SK-N-SH treated with all-trans-retinoic acid at 6 μM for 48 hours (cell line): ENCODE results near the gene CPSF7.

Experiments
- ATAC-seq: fragments of 200-7000 bp; cut with Tn5 transposase; 3 replicates; pipeline ENCODE4 v1.9.1; 2020; ENCODE audit warnings: mild to moderate bottlenecking, moderate library complexity
- ARNTL ChIP-seq: fragments of 450-650 bp; formaldehyde crosslinking; IDR thresholded peaks from 2 replicates; pipeline ENCODE4 v1.5.0; 2020; ENCODE audit warnings: low read depth, mild to moderate bottlenecking, moderate library complexity, borderline replicate concordance
- BACH2 ChIP-seq: fragments of 250-450 bp; sonication (Bioruptor Pico); IDR thresholded peaks from 2 replicates; pipeline ENCODE4 v1.9.0; 2021; ENCODE audit warnings: mild to moderate bottlenecking, borderline replicate concordance
- CREB5 ChIP-seq: fragments of 250-450 bp; sonication (Bioruptor Pico); IDR thresholded peaks from 2 replicates; pipeline ENCODE4 v1.5.1; 2020; ENCODE audit warnings: low read depth, mild to moderate bottlenecking, moderate library complexity
- CSDC2 ChIP-seq: fragments of 250-450 bp; sonication (Bioruptor Pico); IDR thresholded peaks from 2 replicates; pipeline ENCODE4 v1.5.0; 2020; ENCODE audit warnings: mild to moderate bottlenecking, moderate library complexity
- ESRRG ChIP-seq: fragments of 250-450 bp; sonication (Bioruptor Pico); IDR thresholded peaks from 2 replicates; pipeline ENCODE4 v1.6.1; 2021; ENCODE audit warnings: mild to moderate bottlenecking
- ISL1 ChIP-seq: fragments of 250-450 bp; sonication (Bioruptor Pico); IDR thresholded peaks from 2 replicates; pipeline ENCODE4 v2.1.2; 2022; ENCODE audit warnings: mild to moderate bottlenecking, moderate library complexity
- PPARA ChIP-seq: fragments of 250-450 bp; sonication (Bioruptor Pico); IDR thresholded peaks from 2 replicates; pipeline ENCODE4 v1.5.0; 2020; ENCODE audit warnings: mild to moderate bottlenecking, borderline replicate concordance
- RARB ChIP-seq: fragments of 250-450 bp; sonication (Bioruptor Pico); IDR thresholded peaks from 2 replicates; pipeline ENCODE4 v1.8.0; 2021; ENCODE audit warnings: mild to moderate bottlenecking, moderate library complexity
- SNAI2 ChIP-seq: fragments of 250-450 bp; sonication (Bioruptor Pico); IDR thresholded peaks from 2 replicates; pipeline ENCODE4 v1.5.0; 2020; ENCODE audit warnings: mild to moderate bottlenecking, moderate library complexity
- TOX ChIP-seq: fragments of 250-450 bp; sonication (Bioruptor Pico); IDR thresholded peaks from 2 replicates; pipeline ENCODE4 v1.8.0; 2021; ENCODE audit warnings: mild to moderate bottlenecking, moderate library complexity, borderline replicate concordance
- TSHZ2 ChIP-seq: fragments of 250-450 bp; sonication (Bioruptor Pico); IDR thresholded peaks from 2 replicates; pipeline ENCODE4 v1.5.0; 2020; ENCODE audit warnings: mild to moderate bottlenecking, moderate library complexity
- ZC3H10 ChIP-seq: fragments of 250-450 bp; sonication (Bioruptor Pico); IDR thresholded peaks from 2 replicates; pipeline ENCODE4 v1.5.1; 2021; ENCODE audit warnings: mild to moderate bottlenecking, moderate library complexity
- ZFP30 ChIP-seq: fragments of 450-650 bp; formaldehyde crosslinking; IDR thresholded peaks from 2 replicates; pipeline ENCODE4 v1.5.0; 2022; ENCODE audit warnings: mild to moderate bottlenecking, moderate library complexity
- ZNF565 ChIP-seq: fragments of 450-650 bp; formaldehyde crosslinking; conservative IDR thresholded peaks from 2 replicates; pipeline ENCODE4 v1.5.0; 2020; ENCODE audit warnings: low read depth, mild to moderate bottlenecking, moderate library complexity
- ZNF70 ChIP-seq: fragments of 450-650 bp; formaldehyde crosslinking; IDR thresholded peaks from 2 replicates; pipeline ENCODE4 v1.5.0; 2020; ENCODE audit warnings: mild to moderate bottlenecking, moderate library complexity
- TF ChIP-seq, protein P1 (sequence below): fragments of 250-450 bp; sonication (Bioruptor Pico); IDR thresholded peaks from 2 replicates; pipeline ENCODE4 v1.8.0; 2021; ENCODE audit warnings: low read depth, mild to moderate bottlenecking, moderate library complexity, borderline replicate concordance
- TF ChIP-seq, protein P2 (sequence below): fragments of 250-450 bp; sonication (Bioruptor Pico); IDR thresholded peaks from 2 replicates; pipeline ENCODE4 v1.8.0; 2020; ENCODE audit warnings: mild to moderate bottlenecking, moderate library complexity, borderline replicate concordance

The CPSF7 gene

GRCh38 chr11:61452825-61453224 is 23.1 kb upstream of the CPSF7 start:
- TF ChIP-seq ZFP30 (CRISPR knock-in tag) (no peak), ARNTL (no peak), TOX (no peak), ESRRG (no peak), ZNF70 (CRISPR knock-in tag) (no peak), BACH2 (CRISPR knock-in tag) (no peak), SNAI2 (CRISPR knock-in tag) (no peak), CREB5 (CRISPR knock-in tag) (no peak), RARB (CRISPR knock-in tag) (no peak), ISL1 (CRISPR knock-in tag) (no peak)
- TF ChIP-seq, protein P1, sequence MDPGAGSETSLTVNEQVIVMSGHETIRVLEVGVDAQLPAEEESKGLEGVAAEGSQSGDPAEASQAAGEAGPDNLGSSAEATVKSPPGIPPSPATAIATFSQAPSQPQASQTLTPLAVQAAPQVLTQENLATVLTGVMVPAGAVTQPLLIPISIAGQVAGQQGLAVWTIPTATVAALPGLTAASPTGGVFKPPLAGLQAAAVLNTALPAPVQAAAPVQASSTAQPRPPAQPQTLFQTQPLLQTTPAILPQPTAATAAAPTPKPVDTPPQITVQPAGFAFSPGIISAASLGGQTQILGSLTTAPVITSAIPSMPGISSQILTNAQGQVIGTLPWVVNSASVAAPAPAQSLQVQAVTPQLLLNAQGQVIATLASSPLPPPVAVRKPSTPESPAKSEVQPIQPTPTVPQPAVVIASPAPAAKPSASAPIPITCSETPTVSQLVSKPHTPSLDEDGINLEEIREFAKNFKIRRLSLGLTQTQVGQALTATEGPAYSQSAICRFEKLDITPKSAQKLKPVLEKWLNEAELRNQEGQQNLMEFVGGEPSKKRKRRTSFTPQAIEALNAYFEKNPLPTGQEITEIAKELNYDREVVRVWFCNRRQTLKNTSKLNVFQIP (CRISPR knock-in tag): no peak
- TF ChIP-seq, protein P2, sequence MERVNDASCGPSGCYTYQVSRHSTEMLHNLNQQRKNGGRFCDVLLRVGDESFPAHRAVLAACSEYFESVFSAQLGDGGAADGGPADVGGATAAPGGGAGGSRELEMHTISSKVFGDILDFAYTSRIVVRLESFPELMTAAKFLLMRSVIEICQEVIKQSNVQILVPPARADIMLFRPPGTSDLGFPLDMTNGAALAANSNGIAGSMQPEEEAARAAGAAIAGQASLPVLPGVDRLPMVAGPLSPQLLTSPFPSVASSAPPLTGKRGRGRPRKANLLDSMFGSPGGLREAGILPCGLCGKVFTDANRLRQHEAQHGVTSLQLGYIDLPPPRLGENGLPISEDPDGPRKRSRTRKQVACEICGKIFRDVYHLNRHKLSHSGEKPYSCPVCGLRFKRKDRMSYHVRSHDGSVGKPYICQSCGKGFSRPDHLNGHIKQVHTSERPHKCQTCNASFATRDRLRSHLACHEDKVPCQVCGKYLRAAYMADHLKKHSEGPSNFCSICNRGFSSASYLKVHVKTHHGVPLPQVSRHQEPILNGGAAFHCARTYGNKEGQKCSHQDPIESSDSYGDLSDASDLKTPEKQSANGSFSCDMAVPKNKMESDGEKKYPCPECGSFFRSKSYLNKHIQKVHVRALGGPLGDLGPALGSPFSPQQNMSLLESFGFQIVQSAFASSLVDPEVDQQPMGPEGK (CRISPR knock-in tag): no peak
- no peak for ATAC-seq

DNA sequence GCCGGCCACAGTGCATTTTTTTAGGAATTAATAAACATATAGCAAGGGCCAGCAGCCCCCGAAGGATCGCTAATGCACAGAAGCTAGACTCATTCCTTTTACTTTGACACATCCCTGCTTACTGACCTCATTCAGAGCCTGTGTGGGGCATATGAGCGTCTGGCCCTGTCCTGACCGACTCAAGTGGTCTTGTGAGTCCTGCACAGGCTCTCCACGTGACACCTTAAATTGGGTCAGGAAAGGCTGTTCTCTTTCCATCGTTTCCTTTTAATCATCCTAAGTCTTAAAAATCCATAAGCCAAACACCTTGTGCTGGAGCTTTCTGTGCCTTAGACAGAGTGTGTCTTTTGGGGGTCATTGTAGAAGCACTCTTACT is 18.8 kb upstream of the CPSF7 start:
- no peak for TF ChIP-seq PPARA (CRISPR knock-in tag)
- TF ChIP-seq ZFP30 (CRISPR knock-in tag): no peak
- TF ChIP-seq TSHZ2 (CRISPR knock-in tag): no peak
- TF ChIP-seq ZC3H10 (CRISPR knock-in tag): no peak
- no peak for TF ChIP-seq ARNTL
- TF ChIP-seq, protein P2 (CRISPR knock-in tag): no peak
- TF ChIP-seq ZNF565 (CRISPR knock-in tag): no peak
- TF ChIP-seq, protein P1 (CRISPR knock-in tag): no peak
- TF ChIP-seq CSDC2 (CRISPR knock-in tag): no peak
- no peak for TF ChIP-seq RARB (CRISPR knock-in tag)
- ATAC-seq: no peak
